Psoas muscle (tissue), 8 donors: ENCODE measurements around the gene MUC4. TPM values are rescaled to one million over a fixed set of nuclear protein-coding genes. Genes with fewer than 3 reads are reported as not detected.

ENCODE experiments used
- ATAC-seq, 4 donors: fragments of 200-7000 bp; cut with Tn5 transposase; one replicate each; pipeline ENCODE4 v1.9.1; 2020; ENCODE audit warnings: moderate library complexity in 3 of 4, mild to moderate bottlenecking in 2 of 4
- DNase-seq, 2 donors: peaks; one replicate each; pipeline ENCODE4 v3.0.0-alpha.2; 2020
- H3K27ac ChIP-seq: fragments of 200-600 bp; one replicate; pipeline ENCODE4 v1.8.0; 2022
- H3K27me3 ChIP-seq, 3 donors: fragments of 200-600 bp in 1 of 3; one replicate each; pipeline versions ENCODE4 v1.6.1 to v1.8.0; 2013 to 2022; ENCODE audit warnings: low read length in 2 of 3, mild to moderate bottlenecking in 2 of 3, moderate library complexity in 1 of 3; ENCODE audit not compliant: insufficient read depth in 3 of 3
- H3K36me3 ChIP-seq, 2 donors: fragments of 200-600 bp in 1 of 2; one replicate each; pipeline versions ENCODE4 v1.6.1 to v1.8.0; 2013 to 2022; ENCODE audit warnings: low read depth in 1 of 2, mild to moderate bottlenecking in 1 of 2, moderate library complexity in 1 of 2; ENCODE audit not compliant: insufficient read depth in 1 of 2
- H3K4me1 ChIP-seq: fragments of 200-600 bp; one replicate; pipeline ENCODE4 v1.8.0; 2022
- H3K4me3 ChIP-seq: fragments of 200-600 bp; one replicate; pipeline ENCODE4 v1.8.0; 2022; ENCODE audit warnings: mild to moderate bottlenecking
- H3K9me3 ChIP-seq: fragments of 200-600 bp; one replicate; pipeline ENCODE4 v1.8.0; 2022
- WGBS, 3 donors: extraction: QIAGEN DNeasy Blood & Tissue Kit; methylation state at CpG; one replicate each; pipeline versions ENCODE4 v1.1.6 to v1.1.7; 2013; 5-methylcytosine and 5-hydroxymethylcytosine counted together
- intact Hi-C, 2 donors: fragments of 100-400 bp; cut with DNase I; formaldehyde crosslinking; loops; one replicate each; pipeline versions ENCODE4 v1.11.0 to v1.14.2; 2022
- polyA plus RNA-seq, 3 donors: library from polyadenylated mRNA; stranded (reverse); fragments of 200-250 nt; gene quantifications; one replicate each; pipeline ENCODE4 v1.2.3, GENCODE V29; 2013
- total RNA-seq, 4 donors: library from RNA; stranded (reverse); fragmentation: NEBNext Ultra II Directional in 2 of 4; extraction: Animal tissue kit (Norgen Biotek cat#: 25700) in 2 of 4; gene quantifications; one replicate each; pipeline versions ENCODE4 v1.2.1 to v1.2.4, GENCODE V29; 2021 to 2023
- TF ChIP-seq, protein P1 (sequence below): fragments of 200-600 bp; IDR thresholded peaks from one replicate; pipeline ENCODE4 v1.8.0; 2022; ENCODE audit warnings: antibody characterized with exemption
- donor health status: healthy with polysubstance abuse.
- donor health status: DM: no; HTN: no; CAD: no; lungs with moderate emphysema.
- donor health status: Bipolar disorder and iron deficiency.
- donor health status: healthy.
- donor health status: DM: yes; HTN: yes; CAD: no.
- donor health status: DM: no; HTN: no; CAD: no.
- donor health status: DM: no; HTN: no; CAD: no.
- donor health status: DM: yes; HTN: yes; CAD: no.

The MUC4 gene
- total and polyA plus RNA-seq, 7 donors = 0.01 to 0.08 (median 0.02) TPM; not detected in 4

DNA sequence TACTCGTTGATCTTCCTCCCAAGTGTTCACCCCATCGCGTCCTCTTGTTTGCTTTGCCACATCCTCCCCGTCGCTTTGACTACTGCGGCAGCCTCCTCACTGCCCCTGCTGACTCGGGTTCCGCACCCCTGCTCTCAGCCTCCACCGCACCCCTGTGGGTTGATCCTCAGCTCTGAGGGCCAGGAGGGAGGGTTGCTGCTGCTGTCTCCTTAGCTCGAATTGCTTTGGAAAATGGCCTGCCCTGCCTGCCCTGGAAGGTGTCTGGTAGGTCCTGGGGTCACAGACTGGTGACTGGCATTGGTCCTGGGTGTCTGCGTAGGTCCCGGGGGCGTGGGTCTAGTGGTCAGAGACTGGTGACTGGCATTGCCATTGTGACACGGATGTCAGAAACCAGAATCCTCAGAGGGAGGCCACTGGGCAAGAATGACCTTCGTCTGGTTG lies 9.4 kb downstream of the MUC4 start:
- intact Hi-C loops = no loop called here
- H3K4me1 ChIP-seq = no peaks in the 10 kb centered on the region
- ATAC-seq = peak in 1 of 4 donors; percentile 31
- no peaks in the 10 kb centered on the region for H3K27me3 ChIP-seq
- no peaks in the 10 kb centered on the region for H3K36me3 ChIP-seq
- H3K27ac ChIP-seq = no peak overlapping the region
- TF ChIP-seq, protein P1, sequence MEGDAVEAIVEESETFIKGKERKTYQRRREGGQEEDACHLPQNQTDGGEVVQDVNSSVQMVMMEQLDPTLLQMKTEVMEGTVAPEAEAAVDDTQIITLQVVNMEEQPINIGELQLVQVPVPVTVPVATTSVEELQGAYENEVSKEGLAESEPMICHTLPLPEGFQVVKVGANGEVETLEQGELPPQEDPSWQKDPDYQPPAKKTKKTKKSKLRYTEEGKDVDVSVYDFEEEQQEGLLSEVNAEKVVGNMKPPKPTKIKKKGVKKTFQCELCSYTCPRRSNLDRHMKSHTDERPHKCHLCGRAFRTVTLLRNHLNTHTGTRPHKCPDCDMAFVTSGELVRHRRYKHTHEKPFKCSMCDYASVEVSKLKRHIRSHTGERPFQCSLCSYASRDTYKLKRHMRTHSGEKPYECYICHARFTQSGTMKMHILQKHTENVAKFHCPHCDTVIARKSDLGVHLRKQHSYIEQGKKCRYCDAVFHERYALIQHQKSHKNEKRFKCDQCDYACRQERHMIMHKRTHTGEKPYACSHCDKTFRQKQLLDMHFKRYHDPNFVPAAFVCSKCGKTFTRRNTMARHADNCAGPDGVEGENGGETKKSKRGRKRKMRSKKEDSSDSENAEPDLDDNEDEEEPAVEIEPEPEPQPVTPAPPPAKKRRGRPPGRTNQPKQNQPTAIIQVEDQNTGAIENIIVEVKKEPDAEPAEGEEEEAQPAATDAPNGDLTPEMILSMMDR = no peak
- no peak overlapping the region for H3K4me3 ChIP-seq
- no peaks in the 10 kb centered on the region for H3K9me3 ChIP-seq
- 51 to 58% (median 52%) methylated on average over 15 of the region's 15 CpGs for WGBS, 3 donors
- no peak for DNase-seq

DNA sequence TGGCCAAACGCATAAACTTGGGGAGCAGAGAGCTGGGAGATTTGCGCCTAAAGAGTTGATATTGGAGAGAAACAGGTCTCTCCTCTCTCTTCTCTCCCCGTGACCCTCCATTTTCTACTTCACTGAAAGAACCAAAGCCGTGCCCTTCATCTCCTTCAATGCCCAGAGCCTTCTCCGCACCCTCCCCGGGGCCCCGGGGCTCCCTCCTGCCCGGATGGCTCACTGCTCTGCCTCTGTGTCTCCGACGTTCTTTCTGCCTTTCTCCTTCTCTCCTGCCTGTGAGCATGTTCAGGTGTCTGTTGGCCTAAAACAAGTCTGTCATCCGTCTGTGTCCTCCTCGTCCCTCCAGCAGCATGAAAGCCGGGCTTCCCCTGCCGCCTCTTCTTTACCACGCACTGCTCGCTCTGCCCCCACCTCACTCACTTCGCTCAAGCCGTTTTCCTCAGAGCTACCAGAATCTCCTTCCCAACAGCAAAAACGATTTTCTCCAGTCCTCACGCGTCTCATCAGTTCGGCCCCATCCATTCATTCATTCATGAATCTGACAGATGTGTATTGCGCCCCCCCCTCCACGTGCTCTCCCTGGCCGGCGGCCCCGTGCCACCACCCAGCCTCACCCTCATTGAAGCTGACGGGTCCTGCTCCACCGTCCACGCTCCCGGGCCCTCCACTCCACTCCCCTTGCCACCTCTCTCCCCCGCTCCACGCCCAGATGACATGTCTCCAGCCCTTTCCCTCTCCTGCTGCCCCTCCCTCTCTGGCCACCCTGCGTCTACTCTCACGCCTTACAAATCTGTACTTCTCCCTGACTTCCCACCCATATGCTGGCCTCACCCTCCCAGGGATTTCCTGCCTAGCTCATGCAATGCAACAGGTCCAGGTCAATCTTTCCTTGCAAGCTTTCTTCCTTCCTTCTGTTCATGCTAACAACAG lies 10.2 kb downstream of the MUC4 start:
- no peak overlapping the region for H3K27ac ChIP-seq
- intact Hi-C loops = no loop called here

DNA sequence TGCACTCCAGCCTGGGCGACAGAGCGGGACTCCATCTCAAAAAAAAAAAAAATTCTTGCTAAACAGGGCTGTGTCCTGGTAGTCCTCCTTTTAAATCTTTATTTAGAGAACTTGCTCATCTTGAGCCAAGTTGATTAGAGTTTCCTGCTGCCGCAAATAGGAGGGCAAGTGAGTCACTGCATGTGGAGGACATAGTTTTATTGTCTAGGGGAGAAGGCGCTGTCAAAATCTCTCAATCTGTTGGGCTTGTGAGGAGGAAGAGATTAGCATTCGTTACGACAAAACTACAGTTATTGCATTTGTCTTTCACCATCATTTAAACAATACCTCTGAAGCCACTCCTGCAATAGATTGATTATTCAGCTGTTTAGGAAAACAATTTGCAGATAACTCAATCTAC lies 11.5 kb downstream of the MUC4 start:
- no peaks in the 10 kb centered on the region for H3K27me3 ChIP-seq
- TF ChIP-seq, protein P1 = no peak
- no peaks in the 10 kb centered on the region for H3K9me3 ChIP-seq
- H3K27ac ChIP-seq = no peak overlapping the region
- no peaks in the 10 kb centered on the region for H3K4me1 ChIP-seq
- intact Hi-C loops = no loop called here
- no peaks in the 10 kb centered on the region for H3K36me3 ChIP-seq
- no peak overlapping the region for H3K4me3 ChIP-seq
- 83 to 86% (median 85%) methylated on average over 6 of the region's 6 CpGs for WGBS, 3 donors
- DNase-seq = no peak
- no peak for ATAC-seq

More for the DNA sequence above, 10.2 kb downstream of the MUC4 start:
- Histone ChIP-seq H3K27me3 (no peaks in the 10 kb centered on the region), H3K9me3 (no peaks in the 10 kb centered on the region), H3K4me1 (no peaks in the 10 kb centered on the region), H3K4me3 (no peak overlapping the region), H3K36me3 (no peaks in the 10 kb centered on the region)
- DNase-seq (no peak), ATAC-seq (no peak)
- WGBS, 3 donors = 80 to 84% (median 84%) methylated on average over 35 of the region's 35 CpGs
- TF ChIP-seq, protein P1 = no peak

DNA sequence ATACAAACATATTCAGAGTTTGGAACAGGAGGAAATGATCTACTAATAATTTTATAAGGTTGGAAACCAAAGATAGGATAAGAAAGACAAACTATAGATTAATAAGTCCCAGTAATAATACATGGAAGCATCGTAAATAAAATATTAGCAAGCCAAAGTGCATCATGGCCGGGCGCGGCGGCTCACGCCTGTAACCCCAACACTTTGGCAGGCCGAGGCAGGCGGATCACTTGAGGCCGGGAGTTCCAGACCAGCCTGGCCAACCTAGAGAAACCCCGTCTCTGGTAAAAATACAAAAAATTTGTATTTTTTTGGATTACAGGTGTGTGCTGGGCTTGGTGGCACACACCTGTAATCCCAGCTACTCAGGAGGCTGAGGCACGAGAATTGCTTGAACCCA lies 14.9 kb downstream of the MUC4 start:
- H3K9me3 ChIP-seq = no peaks in the 10 kb centered on the region
- ATAC-seq (no peak), DNase-seq (no peak)
- H3K36me3 ChIP-seq = no peaks in the 10 kb centered on the region
- WGBS, 3 donors = 96 to 99% (median 97%) methylated on average over 11 of the region's 11 CpGs
- H3K27ac ChIP-seq = no peak overlapping the region
- TF ChIP-seq, protein P1 = no peak
- H3K27me3 ChIP-seq = no peaks in the 10 kb centered on the region
- no peaks in the 10 kb centered on the region for H3K4me1 ChIP-seq
- H3K4me3 ChIP-seq = no peak overlapping the region
- intact Hi-C loops = no loop called here
